HL-60 (cell line): Measurements from ENCODE around the gene KATNB1.

ENCODE experiments used
- DNase-seq, 2 experiments: peaks; one replicate each; pipeline ENCODE4 v3.0.0-alpha.2; 2010 to 2020; ENCODE audit warnings: low read depth in 1 of 2, low spot score in 1 of 2
- H3K27ac ChIP-seq: fragments of 250-450 bp; sonication (Bioruptor Pico); replicated peaks from 2 replicates; pipeline ENCODE4 v1.5.1; 2020; ENCODE audit warnings: mild to moderate bottlenecking, moderate library complexity
- H3K27me3 ChIP-seq: fragments of 250-450 bp; sonication (Bioruptor Pico); 2 replicates; pipeline ENCODE4 v1.5.1; 2021; ENCODE audit warnings: mild to moderate bottlenecking, moderate library complexity; ENCODE audit not compliant: insufficient read depth, poor library complexity, severe bottlenecking
- H3K4me3 ChIP-seq: replicated peaks from 2 replicates; pipeline ENCODE4 v1.5.1; 2011; ENCODE audit warnings: mild to moderate bottlenecking, control low read depth, low read length; ENCODE audit not compliant: insufficient read depth
- CTCF ChIP-seq: IDR thresholded peaks from one replicate; pipeline ENCODE4 v1.5.1; 2011; ENCODE audit warnings: low read length, control low read depth, inconsistent platforms; ENCODE audit not compliant: insufficient read depth
- GABPA ChIP-seq: IDR thresholded peaks from 2 replicates; pipeline ENCODE4 v1.6.1; 2012; ENCODE audit warnings: low read depth
- POLR2AphosphoS5 ChIP-seq: IDR thresholded peaks from 2 replicates; pipeline ENCODE4 v1.6.1; 2012; ENCODE audit warnings: low read depth
- REST ChIP-seq: IDR thresholded peaks from 2 replicates; pipeline ENCODE4 v1.6.1; 2012; ENCODE audit warnings: low read depth; ENCODE audit not compliant: insufficient replicate concordance
- SPI1 ChIP-seq: IDR thresholded peaks from 2 replicates; pipeline ENCODE4 v1.6.1; 2012; ENCODE audit warnings: low read depth, mild to moderate bottlenecking, borderline replicate concordance

KATNB1 gene

GRCh38 chr16:57734308-57734924 is 1.2 kb upstream of the KATNB1 start:
- no peaks in the 10 kb centered on the region for H3K27me3 ChIP-seq
- no peak for DNase-seq
- TF ChIP-seq CTCF (no peak), GABPA (no peak)
- H3K27ac ChIP-seq: peak overlapping the region; percentile 90
- peak overlapping the region; percentile 57 for H3K4me3 ChIP-seq

GRCh38 chr16:57734925-57735754 is 430 bp upstream of the KATNB1 start:
- Histone ChIP-seq H3K4me3 (peak overlapping the region; percentile 98), H3K27me3 (no peaks in the 10 kb centered on the region), H3K27ac (peak overlapping the region; percentile 90)
- peak; percentile 99 to 100 for DNase-seq
- TF ChIP-seq POLR2AphosphoS5: peak; percentile 68
- TF ChIP-seq SPI1: peak; percentile 54; the same call in 1 of the 2 replicates
- peak; percentile 67 for TF ChIP-seq GABPA
- peak; percentile 63 for TF ChIP-seq REST
- TF ChIP-seq CTCF: no peak

- no peak for TF ChIP-seq GABPA
- 0 out of 2 replicates have a peak, but pooled peaks have one; percentile 2 for TF ChIP-seq POLR2AphosphoS5
- Histone ChIP-seq H3K27ac (peak overlapping the region; percentile 90), H3K4me3 (peak overlapping the region; percentile 98), H3K27me3 (no peaks in the 10 kb centered on the region)
- peak; percentile 45 to 70 for DNase-seq
Measured at GRCh38 chr16:57736419-57737351, 1.1 kb downstream of the KATNB1 start.

GRCh38 chr16:57738844-57739243 is 3.3 kb downstream of the KATNB1 start:
- no peak for TF ChIP-seq SPI1
- no peak for TF ChIP-seq POLR2AphosphoS5
- no peak for TF ChIP-seq CTCF
- TF ChIP-seq GABPA: no peak
- TF ChIP-seq REST: no peak
- Histone ChIP-seq H3K4me3 (no peak overlapping the region), H3K27me3 (no peaks in the 10 kb centered on the region), H3K27ac (no peak overlapping the region)
- DNase-seq: no peak
